Esophagus squamous epithelium (tissue), 5 donors: Measurements from ENCODE around the gene PPP1R18. TPM values are rescaled to one million over a fixed set of nuclear protein-coding genes. Genes with fewer than 3 reads are reported as not detected.
"Not testable (repeated sequence)": the region's sequence is repeated elsewhere in the genome, so short reads cannot be mapped to it uniquely, and the experiment has no call there.

Experiments
- DNase-seq: peaks from one replicate; lab custom pipeline; 2025; lab: John Stamatoyannopoulos, UW
- H3K27ac ChIP-seq, 4 donors: fragments of 200-600 bp; sonication (generic); one replicate each; pipeline ENCODE4 v1.5.1; 2016 to 2019; ENCODE audit warnings: mild to moderate bottlenecking in 1 of 4
- H3K27me3 ChIP-seq, 4 donors: fragments of 200-600 bp; sonication (generic); 1 replicate in 3 of 4; 2 replicates in 1 of 4; pipeline versions ENCODE4 v1.5.1 to v1.6.0; 2017 to 2021; ENCODE audit warnings: antibody characterized with exemption in 1 of 4
- H3K36me3 ChIP-seq, 3 donors: fragments of 200-600 bp; sonication (generic); one replicate each; pipeline ENCODE4 v1.5.1; 2016 to 2019
- H3K4me1 ChIP-seq, 3 donors: fragments of 200-600 bp; sonication (generic); one replicate each; pipeline ENCODE4 v1.5.1; 2017 to 2019
- H3K4me3 ChIP-seq, 4 donors: fragments of 200-600 bp; sonication (generic); 1 replicate in 3 of 4; 2 replicates in 1 of 4; pipeline ENCODE4 v1.5.1; 2016 to 2019; ENCODE audit warnings: mild to moderate bottlenecking in 2 of 4, moderate library complexity in 1 of 4
- H3K9me3 ChIP-seq, 3 donors: fragments of 200-600 bp; sonication (generic); one replicate each; pipeline ENCODE4 v1.5.1; 2016 to 2019
- POLR2A ChIP-seq, 4 donors: fragments of 450-650 bp; IDR thresholded peaks; one replicate each; pipeline ENCODE4 v1.6.1; 2017; ENCODE audit warnings: antibody characterized with exemption in 4 of 4, mild to moderate bottlenecking in 4 of 4, moderate library complexity in 3 of 4
- WGBS, 2 donors: methylation state at CpG; one replicate each; pipeline ENCODE4 v1.1.5; 2018; 5-methylcytosine and 5-hydroxymethylcytosine counted together
- intact Hi-C: fragments of 100-400 bp; cut with DNase I; formaldehyde crosslinking; loops from one replicate; pipeline ENCODE4 v1.15.0; 2022
- total RNA-seq, 4 donors: library from RNA; depleted of rRNA; stranded (reverse); fragments of >200 nt; gene quantifications; one replicate each; pipeline ENCODE4 v1.1.0, GENCODE V29; 2016
- TF ChIP-seq, protein P1 (sequence below), 6 experiments: fragments of 450-650 bp in 4 of 6; fragments of 200-600 bp in 2 of 6; sonication (generic) in 2 of 6; IDR thresholded peaks; one replicate each; pipeline ENCODE4 v1.5.1; 2016 to 2019; ENCODE audit warnings: antibody characterized with exemption in 6 of 6, mild to moderate bottlenecking in 4 of 6, moderate library complexity in 4 of 6
- donor health status: DM: yes; HTN: yes; CAD: no.

The PPP1R18 gene
- total RNA-seq, 4 donors from 2014 or later = 9.8 to 22.2 (median 17.4) TPM

DNA sequence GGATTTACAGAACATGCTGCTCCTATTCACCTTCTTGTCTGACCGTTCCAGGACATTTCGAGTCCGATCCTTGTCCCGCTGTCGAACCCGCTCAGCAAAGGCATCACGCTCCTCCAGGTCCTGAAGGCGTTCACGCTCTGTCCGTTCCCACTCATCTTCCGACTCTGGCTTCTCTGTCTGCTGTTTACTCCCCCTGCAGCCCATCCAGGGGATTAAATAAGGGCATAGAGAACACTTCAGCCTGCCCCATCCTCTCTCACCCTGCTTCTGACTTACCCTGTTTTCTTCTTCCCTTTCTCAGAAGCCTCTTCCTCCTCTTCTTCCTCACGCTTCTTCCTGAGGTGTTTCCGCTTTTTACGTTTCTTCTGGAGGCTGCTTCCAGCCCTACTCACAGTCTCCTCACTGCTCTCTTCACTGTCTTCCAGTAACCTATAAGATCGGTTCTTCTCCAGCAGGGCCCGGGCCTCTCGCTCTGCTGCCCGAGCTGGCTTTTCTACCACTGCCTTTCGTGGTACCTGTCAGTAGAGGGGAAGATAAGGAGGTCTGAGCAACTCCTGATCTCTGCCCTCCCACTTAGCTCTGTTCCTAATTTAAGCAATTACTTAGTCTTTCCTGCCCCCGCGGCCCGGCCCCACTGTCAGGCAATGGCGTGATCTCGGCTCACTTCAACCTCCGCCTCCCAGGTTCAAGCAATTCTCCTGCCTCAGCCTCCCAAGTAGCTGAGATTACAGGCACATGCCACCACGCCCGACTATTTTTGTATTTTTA is 15.5 kb downstream of the PPP1R18 start:
- no peak overlapping the region for H3K4me3 ChIP-seq
- no peak for TF ChIP-seq POLR2A (IDR thresholded peaks at IDR 0.05)
- no peaks in the 10 kb centered on the region for H3K9me3 ChIP-seq
- peaks cover 0 to 55% (median 18%) of the 10 kb centered on the region in 3 donors for H3K36me3 ChIP-seq
- intact Hi-C loops = no loop called here
- DNase-seq = no peak
- H3K27ac ChIP-seq = no peak overlapping the region
- H3K4me1 ChIP-seq = peaks cover 13 to 27% (median 17%) of the 10 kb centered on the region in 3 donors
- WGBS, 2 donors = 88 to 89% methylated on average over 27 of the region's 27 CpGs
- no peaks in the 10 kb centered on the region for H3K27me3 ChIP-seq

GRCh38 chr6:30666300-30666699 is 20.1 kb downstream of the PPP1R18 start:
- DNase-seq, H3K27me3 ChIP-seq, H3K4me3 ChIP-seq, H3K27ac ChIP-seq, H3K9me3 ChIP-seq, intact Hi-C loops: not testable (repeated sequence)
- peaks cover 20 to 98% (median 63%) of the 10 kb centered on the region in 3 donors for H3K36me3 ChIP-seq
- 47 to 100% methylated on average over 1 to 2 of the region's 2 CpGs for WGBS, 2 donors
- peaks cover 2 to 10% (median 4%) of the 10 kb centered on the region in 3 donors for H3K4me1 ChIP-seq

DNA sequence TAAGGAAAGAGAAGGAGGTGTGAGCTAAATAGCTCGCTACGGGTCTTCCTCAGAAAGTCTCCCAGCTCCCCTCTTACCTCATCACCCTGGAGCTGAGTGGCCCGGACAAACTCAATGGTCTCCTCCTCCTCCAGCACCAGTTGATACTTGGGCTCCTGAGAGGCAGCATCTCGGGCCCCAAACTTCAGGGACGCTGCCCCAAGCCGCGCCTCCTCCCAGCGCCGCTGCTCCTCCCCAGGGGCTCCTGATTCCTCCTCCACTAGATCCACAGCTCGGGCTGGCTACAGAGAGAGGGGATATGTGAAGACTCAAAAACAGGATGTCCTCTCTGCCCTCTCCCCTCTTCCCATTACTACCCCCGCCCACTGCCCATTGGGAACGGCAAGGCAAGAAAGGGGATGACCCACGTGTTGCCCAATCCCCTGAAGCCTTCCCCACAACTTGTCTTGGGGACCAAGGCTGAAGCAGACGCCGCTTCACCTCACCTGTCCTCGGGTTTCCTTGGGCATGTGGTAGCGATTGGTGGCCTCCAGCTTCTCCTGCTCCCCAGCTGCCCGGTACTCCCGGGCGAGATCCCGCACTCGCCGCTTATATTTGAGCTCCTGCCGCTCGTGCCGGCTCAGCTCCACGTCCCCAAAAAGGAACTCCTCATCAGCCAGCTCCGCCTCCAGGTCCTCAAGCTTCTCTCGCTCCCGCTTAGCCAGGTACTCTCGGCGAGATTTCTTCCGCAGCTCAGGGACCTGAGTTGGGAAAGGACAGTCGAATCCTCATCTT is 21.3 kb downstream of the PPP1R18 start:
- TF ChIP-seq, protein P1, sequence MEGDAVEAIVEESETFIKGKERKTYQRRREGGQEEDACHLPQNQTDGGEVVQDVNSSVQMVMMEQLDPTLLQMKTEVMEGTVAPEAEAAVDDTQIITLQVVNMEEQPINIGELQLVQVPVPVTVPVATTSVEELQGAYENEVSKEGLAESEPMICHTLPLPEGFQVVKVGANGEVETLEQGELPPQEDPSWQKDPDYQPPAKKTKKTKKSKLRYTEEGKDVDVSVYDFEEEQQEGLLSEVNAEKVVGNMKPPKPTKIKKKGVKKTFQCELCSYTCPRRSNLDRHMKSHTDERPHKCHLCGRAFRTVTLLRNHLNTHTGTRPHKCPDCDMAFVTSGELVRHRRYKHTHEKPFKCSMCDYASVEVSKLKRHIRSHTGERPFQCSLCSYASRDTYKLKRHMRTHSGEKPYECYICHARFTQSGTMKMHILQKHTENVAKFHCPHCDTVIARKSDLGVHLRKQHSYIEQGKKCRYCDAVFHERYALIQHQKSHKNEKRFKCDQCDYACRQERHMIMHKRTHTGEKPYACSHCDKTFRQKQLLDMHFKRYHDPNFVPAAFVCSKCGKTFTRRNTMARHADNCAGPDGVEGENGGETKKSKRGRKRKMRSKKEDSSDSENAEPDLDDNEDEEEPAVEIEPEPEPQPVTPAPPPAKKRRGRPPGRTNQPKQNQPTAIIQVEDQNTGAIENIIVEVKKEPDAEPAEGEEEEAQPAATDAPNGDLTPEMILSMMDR (IDR thresholded peaks at IDR 0.05) = no peak
- TF ChIP-seq POLR2A (IDR thresholded peaks at IDR 0.05) = no peak
- H3K27me3 ChIP-seq = no peaks in the 10 kb centered on the region
- no peaks in the 10 kb centered on the region for H3K9me3 ChIP-seq
- H3K36me3 ChIP-seq = peaks cover 24 to 100% (median 56%) of the 10 kb centered on the region in 3 donors
- intact Hi-C loops = no loop called here
- no peak for DNase-seq
- 92 to 94% methylated on average over 28 of the region's 34 CpGs for WGBS, 2 donors
- H3K4me3 ChIP-seq = no peak overlapping the region
- no peak overlapping the region for H3K27ac ChIP-seq
- H3K4me1 ChIP-seq = no peaks in the 10 kb centered on the region

DNA sequence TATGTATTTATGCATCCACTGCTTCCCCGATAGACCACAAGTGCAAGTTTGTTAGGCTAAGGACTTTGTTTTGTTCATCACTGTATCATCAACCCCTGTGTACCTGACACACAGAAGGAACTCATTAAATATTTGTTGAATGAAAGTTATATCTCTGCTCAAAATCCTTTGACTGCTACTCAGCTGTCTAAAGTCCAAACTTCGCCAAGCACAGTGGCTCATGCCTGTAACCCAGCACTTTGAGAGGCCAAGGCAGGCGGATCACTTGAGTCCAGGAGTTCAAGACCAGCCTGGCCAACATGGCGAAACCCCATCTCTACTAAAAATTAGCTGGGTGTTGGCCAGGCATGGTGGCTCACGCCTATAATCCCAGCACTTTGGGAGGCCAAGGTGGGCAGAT is 28.5 kb downstream of the PPP1R18 start:
- H3K4me3 ChIP-seq, H3K27ac ChIP-seq, DNase-seq, H3K9me3 ChIP-seq, H3K4me1 ChIP-seq, intact Hi-C loops, H3K27me3 ChIP-seq: not testable (repeated sequence)
- WGBS, 2 donors = 84 to 89% methylated on average over 5 of the region's 5 CpGs
- H3K36me3 ChIP-seq = peaks cover 50 to 100% (median 63%) of the 10 kb centered on the region in 3 donors

- TF ChIP-seq, protein P1 (IDR thresholded peaks at IDR 0.05) = no peak
- no peak for TF ChIP-seq POLR2A (IDR thresholded peaks at IDR 0.05)
- H3K4me3 ChIP-seq = no peak overlapping the region
- H3K36me3 ChIP-seq = peaks cover 45 to 100% (median 63%) of the 10 kb centered on the region in 3 donors
- no peaks in the 10 kb centered on the region for H3K9me3 ChIP-seq
- intact Hi-C loops = no loop called here
- no peak overlapping the region for H3K27ac ChIP-seq
- no peaks in the 10 kb centered on the region for H3K27me3 ChIP-seq
- H3K4me1 ChIP-seq = no peaks in the 10 kb centered on the region
- DNase-seq = no peak
These were observed 29.0 kb downstream of the PPP1R18 start for GRCh38 chr6:30657454-30657853.

DNA sequence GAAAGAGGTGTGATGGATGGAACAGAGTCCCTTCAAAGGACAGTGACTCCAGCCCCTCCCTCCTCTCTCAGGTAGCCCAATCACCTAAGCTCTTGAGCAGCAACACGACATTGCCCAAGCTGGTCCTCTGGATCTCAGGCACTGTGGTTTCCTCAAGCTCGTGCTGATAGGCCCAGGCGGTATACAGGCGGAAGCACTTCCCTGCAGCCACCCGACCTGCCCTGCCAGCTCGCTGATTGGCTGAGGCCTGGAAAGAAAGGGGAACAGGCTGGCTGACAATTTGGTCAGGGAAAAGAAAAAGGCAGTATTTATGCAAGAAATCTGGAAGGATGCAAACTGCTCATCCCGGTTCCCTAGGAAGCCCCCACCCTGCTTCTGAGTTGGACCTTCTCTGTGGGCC is 29.9 kb downstream of the PPP1R18 start:
- no peak for DNase-seq
- 72 to 77% methylated on average over 7 of the region's 7 CpGs for WGBS, 2 donors

More for the DNA sequence above, 29.9 kb downstream of the PPP1R18 start:
- Histone ChIP-seq H3K36me3 (peaks cover 42 to 100% (median 62%) of the 10 kb centered on the region in 3 donors), H3K9me3 (no peaks in the 10 kb centered on the region), H3K27ac (no peak overlapping the region), H3K27me3 (no peaks in the 10 kb centered on the region), H3K4me1 (no peaks in the 10 kb centered on the region), H3K4me3 (no peak overlapping the region)
- TF ChIP-seq, protein P1 (IDR thresholded peaks at IDR 0.05) = no peak
- no peak for TF ChIP-seq POLR2A (IDR thresholded peaks at IDR 0.05)
- intact Hi-C loops = no loop called here
